Transverse colon (tissue), 4 donors: ENCODE results near the gene EXOC3L4. TPM values are rescaled to one million over a fixed set of nuclear protein-coding genes. Genes with fewer than 3 reads are reported as not detected.

Source experiments
- DNase-seq: peaks from one replicate; pipeline ENCODE4 v3.0.0-alpha.2; 2019
- H3K27ac ChIP-seq, 4 donors: fragments of 200-600 bp; sonication (generic); 2 replicates each; pipeline ENCODE4 v1.5.1; 2016 to 2018; ENCODE audit warnings: inconsistent platforms in 4 of 4
- H3K27me3 ChIP-seq: fragments of 200-600 bp; sonication (generic); 2 replicates; pipeline ENCODE4 v1.5.1; 2017; ENCODE audit warnings: inconsistent platforms
- H3K36me3 ChIP-seq, 4 donors: fragments of 200-600 bp; sonication (generic); 2 replicates each; pipeline ENCODE4 v1.5.1; 2017 to 2019; ENCODE audit warnings: inconsistent platforms in 4 of 4
- H3K4me1 ChIP-seq, 4 donors: fragments of 200-600 bp; sonication (generic); 2 replicates each; pipeline ENCODE4 v1.5.1; 2017 to 2020; ENCODE audit warnings: inconsistent platforms in 4 of 4
- H3K4me3 ChIP-seq, 4 donors: fragments of 200-600 bp; sonication (generic); 1 replicate in 1 of 4; 2 replicates in 3 of 4; pipeline versions ENCODE4 v1.5.1 to v1.6.1; 2017 to 2019; ENCODE audit warnings: inconsistent platforms in 4 of 4
- H3K9me3 ChIP-seq, 2 donors: fragments of 200-600 bp; sonication (generic); 2 replicates each; pipeline ENCODE4 v1.5.1; 2017 to 2019; ENCODE audit warnings: inconsistent platforms in 2 of 2
- CTCF ChIP-seq, 5 experiments: fragments of 200-600 bp in 3 of 5; fragments of 450-650 bp in 2 of 5; sonication (generic) in 3 of 5; IDR thresholded peaks; 1 replicate in 2 of 5; 2 replicates in 3 of 5; pipeline ENCODE4 v1.5.1; 2016 to 2017; ENCODE audit warnings: antibody characterized with exemption in 5 of 5, inconsistent platforms in 3 of 5, mild to moderate bottlenecking in 2 of 5, moderate library complexity in 1 of 5
- EP300 ChIP-seq: sonication (generic); formaldehyde crosslinking; IDR thresholded peaks from one replicate; pipeline ENCODE4 v1.6.1; 2017; ENCODE audit warnings: antibody characterized with exemption, low read depth
- POLR2A ChIP-seq: fragments of 450-650 bp; IDR thresholded peaks from one replicate; pipeline ENCODE4 v1.6.1; 2016; ENCODE audit warnings: antibody characterized with exemption, mild to moderate bottlenecking, moderate library complexity
- POLR2AphosphoS5 ChIP-seq, 3 donors: sonication (generic); formaldehyde crosslinking; IDR thresholded peaks; one replicate each; pipeline ENCODE4 v1.6.1; 2016; ENCODE audit warnings: antibody characterized with exemption in 3 of 3
- WGBS, 2 donors: methylation state at CpG; one replicate each; pipeline ENCODE4 v1.1.5; 2018; ENCODE audit warnings: low coverage in 1 of 2; 5-methylcytosine and 5-hydroxymethylcytosine counted together
- in situ Hi-C, 4 donors: fragments of 200-750 bp; cut with MboI; loops; one replicate each; pipeline versions ENCODE4 v1.15.0 to v1.15.1; 2017; ENCODE audit warnings: low sequenced_read_pairs in 3 of 4, low pct_ligation_motif_present in 1 of 4, low pct_unique_long_range_greater_than_20kb in 1 of 4
- intact Hi-C: fragments of 100-400 bp; cut with DNase I; formaldehyde crosslinking; loops from one replicate; pipeline ENCODE4 v1.15.1; 2023; ENCODE audit warnings: low total_unique reads
- total RNA-seq, 4 donors: library from RNA; depleted of rRNA; stranded (reverse); fragments of >200 nt; gene quantifications; one replicate each; pipeline ENCODE4 v1.1.0, GENCODE V29; 2016

The EXOC3L4 gene
- total RNA-seq, 4 donors from 2014 or later = 15.2 to 49.0 (median 30.3) TPM

- intact Hi-C loops (no loop called here), in situ Hi-C loops (no loop called here)
- H3K36me3 ChIP-seq = no peaks in the 10 kb centered on the region
- no peaks in the 10 kb centered on the region for H3K27me3 ChIP-seq
- TF ChIP-seq EP300 = no peak
- TF ChIP-seq POLR2A = no peak
- TF ChIP-seq POLR2AphosphoS5 (IDR thresholded peaks at IDR 0.05) = peak in 2 of 3 donors; percentile 24 to 34
- peak in 1 of 5 experiments; percentile 48 for TF ChIP-seq CTCF (IDR thresholded peaks at IDR 0.05)
- H3K4me1 ChIP-seq = peaks cover 15 to 47% (median 26%) of the 10 kb centered on the region in 4 donors
- H3K27ac ChIP-seq = peak overlapping the region; percentile 74 to 86 (median 82)
- no peak overlapping the region for H3K4me3 ChIP-seq
- H3K9me3 ChIP-seq = no peaks in the 10 kb centered on the region
- WGBS, 2 donors = 20 to 33% methylated on average over 3 to 8 of the region's 8 CpGs
- peak; percentile 58 for DNase-seq
These were observed 27.1 kb upstream of the EXOC3L4 start for GRCh38 chr14:103067231-103067954.

GRCh38 chr14:103068351-103069073, 26.0 kb upstream of the EXOC3L4 start:
- Histone ChIP-seq H3K27ac (peak overlapping the region; percentile 74 to 86 (median 82)), H3K36me3 (no peaks in the 10 kb centered on the region), H3K4me3 (no peak overlapping the region), H3K4me1 (peaks cover 15 to 59% (median 26%) of the 10 kb centered on the region in 4 donors), H3K9me3 (no peaks in the 10 kb centered on the region), H3K27me3 (no peaks in the 10 kb centered on the region)
- intact Hi-C loops = no loop called here
- in situ Hi-C loops = no loop called here
- TF ChIP-seq POLR2A (no peak), EP300 (no peak), POLR2AphosphoS5 (IDR thresholded peaks at IDR 0.05) (no peak), CTCF (IDR thresholded peaks at IDR 0.05) (no peak)
- 68% methylated on average over 22 of the region's 22 CpGs; no CpG with 5 or more reads in 1 of the 2 donors for WGBS, 2 donors
- no peak for DNase-seq

GRCh38 chr14:103070263-103070885, 24.2 kb upstream of the EXOC3L4 start:
- Histone ChIP-seq H3K27ac (peak overlapping the region in 2 of 4 donors; percentile 57 to 58), H3K36me3 (no peaks in the 10 kb centered on the region), H3K27me3 (no peaks in the 10 kb centered on the region), H3K4me1 (peaks cover 23 to 67% (median 36%) of the 10 kb centered on the region in 4 donors), H3K4me3 (no peak overlapping the region), H3K9me3 (no peaks in the 10 kb centered on the region)
- intact Hi-C loops = no loop called here
- TF ChIP-seq CTCF (IDR thresholded peaks at IDR 0.05) = no peak
- TF ChIP-seq EP300 = no peak
- no peak for TF ChIP-seq POLR2A
- no peak for TF ChIP-seq POLR2AphosphoS5 (IDR thresholded peaks at IDR 0.05)
- 83 to 84% methylated on average over 3 to 8 of the region's 8 CpGs for WGBS, 2 donors
- DNase-seq = no peak
- in situ Hi-C loops = no loop called here

- intact Hi-C loops = no loop called here
- 59% methylated on average over 20 of the region's 21 CpGs; no CpG with 5 or more reads in 1 of the 2 donors for WGBS, 2 donors
- Histone ChIP-seq H3K36me3 (no peaks in the 10 kb centered on the region), H3K27me3 (no peaks in the 10 kb centered on the region), H3K27ac (peak overlapping the region; percentile 25 to 58 (median 58)), H3K4me3 (no peak overlapping the region), H3K9me3 (no peaks in the 10 kb centered on the region), H3K4me1 (peaks cover 24 to 71% (median 40%) of the 10 kb centered on the region in 4 donors)
- DNase-seq = peak; percentile 56
- TF ChIP-seq POLR2A (no peak), POLR2AphosphoS5 (IDR thresholded peaks at IDR 0.05) (no peak), EP300 (no peak), CTCF (IDR thresholded peaks at IDR 0.05) (no peak)
- in situ Hi-C loops = no loop called here
These were observed 23.5 kb upstream of the EXOC3L4 start for GRCh38 chr14:103070971-103071542.
